SK-N-SH (cell line): Measurements from ENCODE around the gene TRRAP.

Source experiments
- ELF1 ChIP-seq: IDR thresholded peaks from 2 replicates; pipeline ENCODE4 v1.4.0; 2012
- GATA2 ChIP-seq: sonication (generic); formaldehyde crosslinking; IDR thresholded peaks from 2 replicates; pipeline ENCODE4 v1.5.0; 2020; ENCODE audit warnings: mild to moderate bottlenecking, missing genetic modification reagents
- REST ChIP-seq: IDR thresholded peaks from 2 replicates; pipeline ENCODE4 v1.6.1; 2012; ENCODE audit warnings: mild to moderate bottlenecking, low read depth, low read length, moderate library complexity
- TF ChIP-seq, protein P1 (sequence below): fragments of 200-600 bp; sonication (generic); IDR thresholded peaks from 2 replicates; pipeline ENCODE4 v1.6.1; 2017; ENCODE audit warnings: antibody characterized with exemption, mild to moderate bottlenecking, moderate library complexity
- TF ChIP-seq, protein P2 (sequence below): IDR thresholded peaks from 2 replicates; pipeline ENCODE4 v1.4.0; 2012; ENCODE audit warnings: low read depth, borderline replicate concordance

GRCh38 chr7:99020413-99020715, 142.0 kb downstream of the TRRAP start:
- TF ChIP-seq, protein P1, sequence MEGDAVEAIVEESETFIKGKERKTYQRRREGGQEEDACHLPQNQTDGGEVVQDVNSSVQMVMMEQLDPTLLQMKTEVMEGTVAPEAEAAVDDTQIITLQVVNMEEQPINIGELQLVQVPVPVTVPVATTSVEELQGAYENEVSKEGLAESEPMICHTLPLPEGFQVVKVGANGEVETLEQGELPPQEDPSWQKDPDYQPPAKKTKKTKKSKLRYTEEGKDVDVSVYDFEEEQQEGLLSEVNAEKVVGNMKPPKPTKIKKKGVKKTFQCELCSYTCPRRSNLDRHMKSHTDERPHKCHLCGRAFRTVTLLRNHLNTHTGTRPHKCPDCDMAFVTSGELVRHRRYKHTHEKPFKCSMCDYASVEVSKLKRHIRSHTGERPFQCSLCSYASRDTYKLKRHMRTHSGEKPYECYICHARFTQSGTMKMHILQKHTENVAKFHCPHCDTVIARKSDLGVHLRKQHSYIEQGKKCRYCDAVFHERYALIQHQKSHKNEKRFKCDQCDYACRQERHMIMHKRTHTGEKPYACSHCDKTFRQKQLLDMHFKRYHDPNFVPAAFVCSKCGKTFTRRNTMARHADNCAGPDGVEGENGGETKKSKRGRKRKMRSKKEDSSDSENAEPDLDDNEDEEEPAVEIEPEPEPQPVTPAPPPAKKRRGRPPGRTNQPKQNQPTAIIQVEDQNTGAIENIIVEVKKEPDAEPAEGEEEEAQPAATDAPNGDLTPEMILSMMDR = no peak
- TF ChIP-seq, protein P2, sequence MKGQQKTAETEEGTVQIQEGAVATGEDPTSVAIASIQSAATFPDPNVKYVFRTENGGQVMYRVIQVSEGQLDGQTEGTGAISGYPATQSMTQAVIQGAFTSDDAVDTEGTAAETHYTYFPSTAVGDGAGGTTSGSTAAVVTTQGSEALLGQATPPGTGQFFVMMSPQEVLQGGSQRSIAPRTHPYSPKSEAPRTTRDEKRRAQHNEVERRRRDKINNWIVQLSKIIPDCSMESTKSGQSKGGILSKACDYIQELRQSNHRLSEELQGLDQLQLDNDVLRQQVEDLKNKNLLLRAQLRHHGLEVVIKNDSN = no peak
- no peak for TF ChIP-seq REST
- TF ChIP-seq GATA2 (CRISPR knock-in tag) = no peak
- TF ChIP-seq ELF1 = no peak
